GM20000 (cell line): ENCODE results near the gene OR1G1.
"Not testable (repeated sequence)": the region's sequence is repeated elsewhere in the genome, so short reads cannot be mapped to it uniquely, and the experiment has no call there.

Experiments
- DNase-seq: peaks from one replicate; pipeline ENCODE4 v3.0.0; 2012; ENCODE audit warnings: low spot score
- CTCF ChIP-seq: IDR thresholded peaks from 2 replicates; pipeline ENCODE4 v1.5.1; 2012; ENCODE audit warnings: mild to moderate bottlenecking, control low read depth; ENCODE audit errors: extremely low read depth, missing control alignments

Gene OR1G1

GRCh38 chr17:3127451-3127850 lies at the start of gene OR1G1:
Gene OR1G1, minus strand, starts transcription at chr17:3127551. Its CDS starts 0 bp downstream, at chr17:3127551.
- no peak for TF ChIP-seq CTCF
- no peak for DNase-seq

- no peak for TF ChIP-seq CTCF
- DNase-seq: peak; percentile 45
These were observed 40.2 kb upstream of the OR1G1 start for GRCh38 chr17:3167574-3167973.

GRCh38 chr17:3157218-3157617 lies 29.9 kb upstream of the OR1G1 start:
- TF ChIP-seq CTCF: no peak
- no peak for DNase-seq

- not testable (repeated sequence) for DNase-seq
These were observed 10.1 kb upstream of the OR1G1 start for GRCh38 chr17:3137494-3137893.

- TF ChIP-seq CTCF: no peak
- no peak for DNase-seq
These were observed 23.0 kb downstream of the OR1G1 start, which contains the start of gene OR1D2 for GRCh38 chr17:3104322-3104721. Gene OR1D2, minus strand, starts transcription at chr17:3104422. Its CDS starts 11,426 bp downstream, at chr17:3092996.
